ENCODE measurements around the gene ADCY5.
A peak's percentile ranks its signal among the peaks of the same experiment; 100 is the strongest.

DNA sequence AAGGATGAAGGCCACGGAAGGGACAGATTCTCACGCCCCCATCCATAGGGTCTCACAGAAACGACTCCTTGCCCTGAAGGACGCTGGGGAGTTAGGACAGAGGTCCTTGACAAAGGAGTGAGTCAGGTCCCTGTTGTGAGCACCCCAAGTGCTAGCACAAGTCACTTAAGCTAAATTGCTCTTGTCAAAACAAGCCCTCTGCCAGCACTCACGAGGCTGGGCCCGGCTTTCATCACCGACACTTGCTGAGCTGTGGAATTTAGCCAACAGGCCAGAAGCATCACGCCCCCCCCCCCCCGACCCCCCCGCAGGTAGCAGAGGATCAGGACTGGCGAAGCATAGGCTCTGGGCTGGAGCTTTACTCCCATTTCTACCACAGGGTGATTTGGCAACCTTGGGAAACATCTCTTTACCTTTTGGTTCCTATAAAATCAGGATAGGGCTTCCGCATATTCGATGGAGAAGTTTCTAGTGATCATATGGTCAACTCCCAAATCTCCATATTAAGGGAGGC lies 75.4 kb downstream of the ADCY5 start:
- TF ChIP-seq, protein P1, sequence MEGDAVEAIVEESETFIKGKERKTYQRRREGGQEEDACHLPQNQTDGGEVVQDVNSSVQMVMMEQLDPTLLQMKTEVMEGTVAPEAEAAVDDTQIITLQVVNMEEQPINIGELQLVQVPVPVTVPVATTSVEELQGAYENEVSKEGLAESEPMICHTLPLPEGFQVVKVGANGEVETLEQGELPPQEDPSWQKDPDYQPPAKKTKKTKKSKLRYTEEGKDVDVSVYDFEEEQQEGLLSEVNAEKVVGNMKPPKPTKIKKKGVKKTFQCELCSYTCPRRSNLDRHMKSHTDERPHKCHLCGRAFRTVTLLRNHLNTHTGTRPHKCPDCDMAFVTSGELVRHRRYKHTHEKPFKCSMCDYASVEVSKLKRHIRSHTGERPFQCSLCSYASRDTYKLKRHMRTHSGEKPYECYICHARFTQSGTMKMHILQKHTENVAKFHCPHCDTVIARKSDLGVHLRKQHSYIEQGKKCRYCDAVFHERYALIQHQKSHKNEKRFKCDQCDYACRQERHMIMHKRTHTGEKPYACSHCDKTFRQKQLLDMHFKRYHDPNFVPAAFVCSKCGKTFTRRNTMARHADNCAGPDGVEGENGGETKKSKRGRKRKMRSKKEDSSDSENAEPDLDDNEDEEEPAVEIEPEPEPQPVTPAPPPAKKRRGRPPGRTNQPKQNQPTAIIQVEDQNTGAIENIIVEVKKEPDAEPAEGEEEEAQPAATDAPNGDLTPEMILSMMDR (IDR thresholded peaks at IDR 0.05), result peak in 1 of 4 experiments; percentile 20
- TF ChIP-seq POLR2A (IDR thresholded peaks at IDR 0.05), result no peak
- TF ChIP-seq POLR2AphosphoS5 (IDR thresholded peaks at IDR 0.05), result peak; percentile 93
- peak; percentile 50 for TF ChIP-seq EP300 (IDR thresholded peaks at IDR 0.05)
